ENCODE measurements around the gene ZGLP1.

The ZGLP1 gene

GRCh38 chr19:10335352-10335985 lies 25.9 kb upstream of the ZGLP1 start:
- H3K27ac ChIP-seq (ENCODE audit: low read depth, low read length): no peak overlapping the region

GRCh38 chr19:10334588-10335351 lies 25.2 kb upstream of the ZGLP1 start:
- no peaks in the 10 kb centered on the region; the same call in 1 of the 2 replicates for H3F3A ChIP-seq (ENCODE audit: control insufficient read depth, insufficient read depth)
- no peak overlapping the region for H3K27ac ChIP-seq (ENCODE audit: low read depth, low read length)

More at GRCh38 chr19:10335352-10335985, 25.9 kb upstream of the ZGLP1 start:
- H3K4me3 ChIP-seq (ENCODE audit: low read length): no peak overlapping the region
- H4K20me1 ChIP-seq (ENCODE audit: control insufficient read depth, insufficient read depth, low read depth, low read length): peaks cover 12% of the 10 kb centered on the region
- no peaks in the 10 kb centered on the region; the same call in 1 of the 2 replicates for H3F3A ChIP-seq (ENCODE audit: control insufficient read depth, insufficient read depth)
- H3K9me3 ChIP-seq (ENCODE audit: control insufficient read depth, insufficient read depth, low read length): no peaks in the 10 kb centered on the region
- peaks cover 23% of the 10 kb centered on the region for H3K36me3 ChIP-seq (ENCODE audit: control insufficient read depth, low read length)
- no peak for TF ChIP-seq EZH2phosphoT487 (IDR thresholded peaks at IDR 0.05; ENCODE audit: borderline replicate concordance, low read length)
- TF ChIP-seq, protein P1, sequence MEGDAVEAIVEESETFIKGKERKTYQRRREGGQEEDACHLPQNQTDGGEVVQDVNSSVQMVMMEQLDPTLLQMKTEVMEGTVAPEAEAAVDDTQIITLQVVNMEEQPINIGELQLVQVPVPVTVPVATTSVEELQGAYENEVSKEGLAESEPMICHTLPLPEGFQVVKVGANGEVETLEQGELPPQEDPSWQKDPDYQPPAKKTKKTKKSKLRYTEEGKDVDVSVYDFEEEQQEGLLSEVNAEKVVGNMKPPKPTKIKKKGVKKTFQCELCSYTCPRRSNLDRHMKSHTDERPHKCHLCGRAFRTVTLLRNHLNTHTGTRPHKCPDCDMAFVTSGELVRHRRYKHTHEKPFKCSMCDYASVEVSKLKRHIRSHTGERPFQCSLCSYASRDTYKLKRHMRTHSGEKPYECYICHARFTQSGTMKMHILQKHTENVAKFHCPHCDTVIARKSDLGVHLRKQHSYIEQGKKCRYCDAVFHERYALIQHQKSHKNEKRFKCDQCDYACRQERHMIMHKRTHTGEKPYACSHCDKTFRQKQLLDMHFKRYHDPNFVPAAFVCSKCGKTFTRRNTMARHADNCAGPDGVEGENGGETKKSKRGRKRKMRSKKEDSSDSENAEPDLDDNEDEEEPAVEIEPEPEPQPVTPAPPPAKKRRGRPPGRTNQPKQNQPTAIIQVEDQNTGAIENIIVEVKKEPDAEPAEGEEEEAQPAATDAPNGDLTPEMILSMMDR (IDR thresholded peaks at IDR 0.05; ENCODE audit: low read depth, low read length, poor library complexity, severe bottlenecking): no peak
- peak overlapping the region; percentile 91 for H3K4me2 ChIP-seq (ENCODE audit: low read length)
- H3K4me1 ChIP-seq (ENCODE audit: control insufficient read depth, low read length): peaks cover 47% of the 10 kb centered on the region
- no peaks in the 10 kb centered on the region for H3K9me2 ChIP-seq (replicated peaks; ENCODE audit: control insufficient read depth, low read length)
- no peaks in the 10 kb centered on the region for H3K27me3 ChIP-seq (ENCODE audit: control insufficient read depth, low read length)
- H3K79me2 ChIP-seq (ENCODE audit: control insufficient read depth, low read length): peaks cover 50% of the 10 kb centered on the region

DNA sequence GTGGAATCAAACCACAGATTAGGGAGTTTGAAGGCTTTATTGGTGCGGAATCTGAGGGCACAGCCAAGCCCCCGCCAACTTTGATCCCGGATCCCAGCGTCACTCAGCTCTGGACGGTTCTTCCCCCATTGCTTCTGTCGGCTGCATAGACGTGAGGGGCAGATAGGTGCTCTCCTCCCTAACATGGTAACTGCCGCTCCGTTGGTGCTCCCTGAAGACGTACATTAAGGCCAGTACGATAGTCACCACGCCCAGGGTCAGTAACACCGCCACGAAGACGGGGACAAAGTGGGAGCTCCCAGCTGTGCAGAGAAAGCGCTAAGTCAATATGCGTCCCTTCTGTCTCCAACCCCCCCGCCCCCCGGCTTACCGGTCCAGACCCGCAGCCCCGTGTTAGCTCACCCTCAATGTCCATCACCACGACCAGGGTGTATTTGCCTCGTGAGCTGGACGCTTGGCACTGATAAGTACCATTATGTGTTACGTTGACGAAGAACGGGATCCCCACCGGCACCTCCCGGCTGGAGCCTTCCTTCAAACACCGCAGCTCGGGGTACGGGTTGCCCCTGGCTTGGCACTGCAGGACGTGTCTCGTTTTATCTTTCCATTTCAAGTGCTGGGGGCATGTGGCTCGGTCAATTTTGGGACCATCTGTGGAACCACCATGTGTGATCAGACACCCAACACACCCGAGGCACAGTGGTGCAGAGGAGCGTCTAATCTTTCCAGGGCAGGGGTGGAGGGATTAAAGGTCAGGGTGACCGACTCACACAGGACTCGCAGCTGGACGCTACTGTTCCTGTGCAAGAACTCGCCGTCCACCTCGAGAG lies 24.4 kb upstream of the ZGLP1 start:
- H3K79me2 ChIP-seq (ENCODE audit: control insufficient read depth, low read length): peaks cover 61% of the 10 kb centered on the region
- peak overlapping the region; percentile 80 for H3K27ac ChIP-seq (ENCODE audit: low read depth, low read length)
- H3K4me3 ChIP-seq (ENCODE audit: low read length): peak overlapping the region; percentile 91

More at GRCh38 chr19:10334588-10335351, 25.2 kb upstream of the ZGLP1 start:
- Histone ChIP-seq H3K27me3 (ENCODE audit: control insufficient read depth, low read length) (no peaks in the 10 kb centered on the region), H3K9me2 (replicated peaks; ENCODE audit: control insufficient read depth, low read length) (no peaks in the 10 kb centered on the region), H3K4me1 (ENCODE audit: control insufficient read depth, low read length) (peaks cover 42% of the 10 kb centered on the region), H4K20me1 (ENCODE audit: control insufficient read depth, insufficient read depth, low read depth, low read length) (peaks cover 18% of the 10 kb centered on the region), H3K79me2 (ENCODE audit: control insufficient read depth, low read length) (peaks cover 57% of the 10 kb centered on the region), H3K9me3 (ENCODE audit: control insufficient read depth, insufficient read depth, low read length) (no peaks in the 10 kb centered on the region), H3K4me3 (ENCODE audit: low read length) (peak overlapping the region; percentile 91; the same call in 1 of the 2 replicates), H3K36me3 (ENCODE audit: control insufficient read depth, low read length) (peaks cover 30% of the 10 kb centered on the region), H3K4me2 (ENCODE audit: low read length) (peak overlapping the region; percentile 91)
- TF ChIP-seq, protein P1 (IDR thresholded peaks at IDR 0.05; ENCODE audit: low read depth, low read length, poor library complexity, severe bottlenecking): peak; percentile 31
- TF ChIP-seq EZH2phosphoT487 (IDR thresholded peaks at IDR 0.05; ENCODE audit: borderline replicate concordance, low read length): no peak

More for the DNA sequence above, 24.4 kb upstream of the ZGLP1 start:
- Histone ChIP-seq H3K36me3 (ENCODE audit: control insufficient read depth, low read length) (peaks cover 38% of the 10 kb centered on the region), H3K4me2 (ENCODE audit: low read length) (peak overlapping the region; percentile 91), H4K20me1 (ENCODE audit: control insufficient read depth, insufficient read depth, low read depth, low read length) (peaks cover 18% of the 10 kb centered on the region), H3K9me3 (ENCODE audit: control insufficient read depth, insufficient read depth, low read length) (no peaks in the 10 kb centered on the region), H3F3A (ENCODE audit: control insufficient read depth, insufficient read depth) (no peaks in the 10 kb centered on the region; the same call in 1 of the 2 replicates), H3K4me1 (ENCODE audit: control insufficient read depth, low read length) (peaks cover 34% of the 10 kb centered on the region), H3K9me2 (replicated peaks; ENCODE audit: control insufficient read depth, low read length) (no peaks in the 10 kb centered on the region), H3K27me3 (ENCODE audit: control insufficient read depth, low read length) (no peaks in the 10 kb centered on the region)
- TF ChIP-seq, protein P1 (IDR thresholded peaks at IDR 0.05; ENCODE audit: low read depth, low read length, poor library complexity, severe bottlenecking): no peak
- no peak for TF ChIP-seq EZH2phosphoT487 (IDR thresholded peaks at IDR 0.05; ENCODE audit: borderline replicate concordance, low read length)
